ENCODE data around the gene ODAD4.
"Not testable (repeated sequence)": the region's sequence is repeated elsewhere in the genome, so short reads cannot be mapped to it uniquely, and the experiment has no call there.

ODAD4 gene

DNA sequence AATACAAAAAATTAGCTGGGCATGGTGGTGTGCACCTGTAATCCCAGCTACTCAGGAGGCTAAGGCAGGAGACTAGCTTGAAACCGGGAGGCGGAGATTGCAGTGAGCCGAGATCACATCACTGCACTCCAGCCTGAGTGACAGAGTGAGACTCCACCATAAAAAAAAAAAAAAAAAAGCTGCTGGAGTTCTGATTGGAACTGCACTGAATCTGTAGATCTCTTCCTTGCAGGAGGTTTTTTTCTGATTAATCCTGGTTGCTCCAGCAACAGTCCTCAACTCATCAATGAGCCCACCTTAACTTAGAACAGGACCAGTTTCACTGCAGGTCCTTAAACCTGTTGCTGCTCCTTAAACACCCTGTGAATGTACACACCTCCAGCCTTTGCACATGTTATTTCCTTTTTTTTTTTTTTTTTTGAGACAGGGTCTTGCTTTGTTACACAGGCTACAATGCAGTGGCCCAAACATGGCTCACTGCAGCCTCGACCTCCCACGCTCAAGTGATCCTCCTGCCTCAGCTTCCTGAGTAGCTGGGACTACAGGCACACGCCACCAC lies 1.6 kb upstream of the ODAD4 start:
- H3K4me1 ChIP-seq (ENCODE audit: control insufficient read depth, insufficient read depth, low read length): peaks cover 9% of the 10 kb centered on the region; the same call in 1 of the 2 replicates
- no peaks in the 10 kb centered on the region for H3K27me3 ChIP-seq (ENCODE audit: control insufficient read depth, insufficient read depth, low read length)
- H3K9me3 ChIP-seq (ENCODE audit: control insufficient read depth, insufficient read depth, low read depth, low read length): no peaks in the 10 kb centered on the region
- no peaks in the 10 kb centered on the region for H3K36me3 ChIP-seq (ENCODE audit: control insufficient read depth, insufficient read depth, low read length)
- no peak overlapping the region for H3K27ac ChIP-seq (ENCODE audit: low read depth, low read length)
- no peak overlapping the region for H3K9ac ChIP-seq (ENCODE audit: low read length)
- H3K4me3 ChIP-seq (ENCODE audit: low read depth, low read length): 0 out of 2 replicates have a peak overlapping the region, but pooled peaks have one; percentile 68

DNA sequence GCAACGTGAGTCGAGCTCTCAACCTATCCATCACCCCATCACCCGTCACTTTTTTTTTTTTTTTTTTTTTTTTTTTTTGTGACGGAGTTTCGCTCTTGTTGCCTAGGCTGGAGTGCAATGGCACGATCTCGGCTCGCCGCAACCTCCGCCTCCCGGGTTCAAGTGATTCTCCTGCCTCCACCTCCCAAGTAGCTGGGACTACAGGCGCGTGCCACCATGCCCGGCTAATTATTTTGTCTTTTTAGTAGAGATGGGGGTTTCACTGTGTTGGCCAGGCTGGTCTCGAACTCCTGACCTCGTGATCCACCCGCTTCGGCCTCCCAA lies 378 bp downstream of the ODAD4 start:
- not testable (repeated sequence) for H3K27me3 ChIP-seq (ENCODE audit: control insufficient read depth, insufficient read depth, low read length); H3K27ac ChIP-seq (ENCODE audit: low read depth, low read length); H3K4me1 ChIP-seq (ENCODE audit: control insufficient read depth, insufficient read depth, low read length); H3K36me3 ChIP-seq (ENCODE audit: control insufficient read depth, insufficient read depth, low read length); H3K9me3 ChIP-seq (ENCODE audit: control insufficient read depth, insufficient read depth, low read depth, low read length)
- peak overlapping the region; percentile 68 for H3K4me3 ChIP-seq (ENCODE audit: low read depth, low read length)
- peak overlapping the region; percentile 63 for H3K9ac ChIP-seq (ENCODE audit: low read length)

DNA sequence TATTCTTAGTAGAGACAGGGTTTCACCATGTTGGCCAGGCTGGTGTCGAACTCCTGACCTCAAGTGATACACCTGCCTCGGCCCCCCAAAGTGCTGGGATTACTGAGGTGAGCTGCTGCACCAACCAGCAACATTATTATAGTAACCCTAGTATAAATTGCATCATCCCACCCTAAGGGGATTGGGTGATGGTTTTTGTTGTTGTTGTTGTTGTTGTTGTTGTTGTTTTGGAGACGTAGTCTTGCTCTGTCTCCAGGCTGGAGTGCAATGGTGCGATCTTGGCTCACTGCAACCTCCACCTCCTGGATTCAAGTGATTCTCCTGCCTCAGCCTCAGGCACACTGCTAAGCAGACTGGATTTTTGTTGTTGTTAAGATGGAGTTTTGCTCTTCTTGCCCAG lies 1.3 kb downstream of the ODAD4 start:
- H3K4me1 ChIP-seq (ENCODE audit: control insufficient read depth, insufficient read depth, low read length); H3K4me3 ChIP-seq (ENCODE audit: low read depth, low read length); H3K27me3 ChIP-seq (ENCODE audit: control insufficient read depth, insufficient read depth, low read length); H3K9me3 ChIP-seq (ENCODE audit: control insufficient read depth, insufficient read depth, low read depth, low read length); H3K9ac ChIP-seq (ENCODE audit: low read length); H3K27ac ChIP-seq (ENCODE audit: low read depth, low read length); H3K36me3 ChIP-seq (ENCODE audit: control insufficient read depth, insufficient read depth, low read length): not testable (repeated sequence)

DNA sequence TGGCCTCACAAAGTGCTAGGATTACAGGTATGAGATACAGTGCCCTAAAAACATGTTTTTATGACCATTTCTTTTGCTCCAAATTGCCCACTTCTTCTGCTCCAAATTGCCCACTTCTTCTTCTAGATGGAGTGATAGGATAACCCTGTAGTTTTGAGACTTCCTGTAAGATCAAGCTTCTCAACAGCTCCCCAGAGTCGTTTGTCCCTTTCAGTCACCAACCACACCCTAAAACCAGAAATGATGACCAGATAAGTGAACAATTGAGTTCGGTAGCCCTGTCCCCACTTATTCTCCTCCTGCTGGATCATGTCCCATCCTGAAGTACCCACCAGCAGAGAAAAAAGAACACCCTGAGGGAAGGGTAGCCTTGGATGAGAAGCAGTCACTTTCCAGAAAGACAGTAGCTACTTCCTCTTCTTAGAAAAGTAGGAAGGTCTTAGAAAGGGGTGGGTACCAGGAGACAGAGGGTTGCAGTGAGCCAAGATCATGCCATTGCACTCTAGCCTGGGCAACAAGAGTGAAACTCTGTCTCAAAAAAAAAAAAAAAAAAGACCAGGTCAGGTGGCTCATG lies 2.5 kb downstream of the ODAD4 start:
- Histone ChIP-seq H3K9me3 (ENCODE audit: control insufficient read depth, insufficient read depth, low read depth, low read length) (no peaks in the 10 kb centered on the region), H3K27me3 (ENCODE audit: control insufficient read depth, insufficient read depth, low read length) (no peaks in the 10 kb centered on the region), H3K36me3 (ENCODE audit: control insufficient read depth, insufficient read depth, low read length) (no peaks in the 10 kb centered on the region), H3K9ac (ENCODE audit: low read length) (no peak overlapping the region), H3K27ac (ENCODE audit: low read depth, low read length) (no peak overlapping the region), H3K4me3 (ENCODE audit: low read depth, low read length) (no peak overlapping the region), H3K4me1 (ENCODE audit: control insufficient read depth, insufficient read depth, low read length) (peaks cover 9% of the 10 kb centered on the region; the same call in 1 of the 2 replicates)

DNA sequence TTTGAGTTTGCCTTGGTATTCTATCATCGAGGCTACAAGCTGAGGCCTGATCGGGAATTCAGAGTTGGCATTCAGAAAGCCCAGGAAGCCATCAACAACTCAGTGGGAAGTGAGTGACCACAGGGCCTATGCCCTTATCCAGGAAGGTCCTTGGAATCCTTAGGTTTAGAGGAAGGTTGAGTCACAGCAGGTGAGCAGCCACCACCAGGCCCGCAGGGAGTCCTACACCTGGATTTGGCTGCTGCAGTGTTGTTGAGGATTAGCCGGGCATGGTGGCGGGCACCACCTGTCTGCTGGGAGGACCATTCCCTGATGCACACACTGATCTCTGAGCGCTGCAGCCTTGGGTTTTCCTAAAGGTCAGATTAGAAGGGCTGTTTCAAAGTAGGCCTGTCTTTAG lies 5.2 kb downstream of the ODAD4 start:
- Histone ChIP-seq H3K4me1 (ENCODE audit: control insufficient read depth, insufficient read depth, low read length) (peaks cover 6% of the 10 kb centered on the region; the same call in 1 of the 2 replicates), H3K4me3 (ENCODE audit: low read depth, low read length) (no peak overlapping the region), H3K27ac (ENCODE audit: low read depth, low read length) (no peak overlapping the region), H3K9me3 (ENCODE audit: control insufficient read depth, insufficient read depth, low read depth, low read length) (no peaks in the 10 kb centered on the region), H3K36me3 (ENCODE audit: control insufficient read depth, insufficient read depth, low read length) (no peaks in the 10 kb centered on the region), H3K27me3 (ENCODE audit: control insufficient read depth, insufficient read depth, low read length) (no peaks in the 10 kb centered on the region), H3K9ac (ENCODE audit: low read length) (no peak overlapping the region)

DNA sequence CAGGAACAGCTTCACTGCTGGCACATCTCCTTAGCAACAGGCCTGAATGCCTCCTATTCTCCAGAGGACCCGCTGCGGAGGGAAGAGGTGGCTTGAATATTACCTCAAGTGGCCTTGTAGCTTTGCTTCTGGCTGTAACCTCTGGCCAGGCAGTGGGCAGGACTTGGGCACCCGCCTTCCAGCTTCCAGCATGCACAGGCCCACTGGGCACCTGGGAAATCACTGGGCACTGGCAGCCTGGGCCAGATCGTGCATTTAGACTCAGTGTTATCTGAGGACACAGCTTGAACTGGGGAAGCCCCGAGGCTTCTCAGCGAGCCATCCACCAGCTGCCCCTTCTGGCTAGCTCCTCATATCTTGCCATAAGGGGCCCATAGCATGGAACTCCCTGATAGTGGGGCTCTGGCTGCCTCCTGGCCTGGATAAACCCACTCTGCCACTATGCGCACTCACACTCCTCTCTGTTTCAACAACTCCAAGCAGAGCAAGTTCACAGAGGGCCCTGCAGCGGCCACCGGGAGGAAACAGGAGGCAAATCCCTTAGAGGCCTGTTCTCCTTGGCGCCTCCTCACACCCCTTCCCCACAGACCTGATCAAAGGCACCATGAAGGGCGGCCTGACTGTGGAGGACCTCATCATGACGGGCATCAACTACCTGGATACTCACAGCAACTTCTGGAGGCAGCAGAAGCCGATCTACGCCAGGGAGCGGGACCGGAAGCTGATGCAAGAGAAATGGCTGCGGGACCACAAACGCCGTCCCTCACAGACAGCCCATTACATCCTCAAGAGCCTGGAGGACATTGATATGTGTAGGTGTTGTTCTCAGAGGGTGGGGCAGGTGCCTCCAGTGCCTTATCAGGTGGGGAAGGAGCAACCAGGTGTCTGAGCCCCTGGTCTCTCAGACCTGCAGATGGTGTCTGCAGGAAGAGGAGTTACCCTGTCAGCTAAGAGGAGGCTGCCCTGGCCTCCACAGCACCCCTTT lies 7.8 kb downstream of the ODAD4 start:
- Histone ChIP-seq H3K27ac (ENCODE audit: low read depth, low read length) (no peak overlapping the region), H3K9me3 (ENCODE audit: control insufficient read depth, insufficient read depth, low read depth, low read length) (no peaks in the 10 kb centered on the region), H3K4me3 (ENCODE audit: low read depth, low read length) (no peak overlapping the region), H3K9ac (ENCODE audit: low read length) (no peak overlapping the region), H3K27me3 (ENCODE audit: control insufficient read depth, insufficient read depth, low read length) (no peaks in the 10 kb centered on the region), H3K36me3 (ENCODE audit: control insufficient read depth, insufficient read depth, low read length) (no peaks in the 10 kb centered on the region), H3K4me1 (ENCODE audit: control insufficient read depth, insufficient read depth, low read length) (no peaks in the 10 kb centered on the region; the same call in 1 of the 2 replicates)

DNA sequence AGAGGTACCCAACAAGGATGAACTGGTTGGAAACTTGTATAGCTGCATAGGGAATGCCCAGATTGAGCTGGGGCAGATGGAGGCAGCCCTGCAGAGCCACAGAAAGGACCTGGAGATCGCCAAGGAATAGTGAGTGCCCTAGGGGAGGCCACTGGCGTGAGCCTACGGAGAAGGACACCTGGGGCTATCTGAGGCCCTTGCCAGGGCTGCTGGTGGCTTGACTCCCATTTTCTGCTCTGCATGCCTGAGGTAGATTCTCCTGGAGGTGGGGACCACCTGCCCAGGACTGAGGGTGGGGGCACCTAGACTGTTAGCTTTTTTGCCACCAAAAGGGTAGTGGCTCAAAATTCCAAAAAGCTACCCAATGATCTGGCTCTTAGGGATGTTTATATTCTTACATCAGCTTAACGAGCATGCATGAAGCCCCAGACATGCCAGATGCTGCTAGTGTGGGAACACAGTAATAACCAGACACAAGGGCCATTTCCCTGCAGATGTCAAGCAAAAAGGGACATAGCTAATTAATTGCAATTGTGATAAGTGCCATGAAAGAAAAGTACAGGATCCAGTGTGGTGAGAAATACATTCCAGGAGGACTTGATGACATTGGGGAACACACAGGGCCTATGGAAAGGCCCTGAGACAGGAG lies 8.8 kb downstream of the ODAD4 start:
- no peak overlapping the region for H3K4me3 ChIP-seq (ENCODE audit: low read depth, low read length)
- H3K27ac ChIP-seq (ENCODE audit: low read depth, low read length): no peak overlapping the region
- H3K4me1 ChIP-seq (ENCODE audit: control insufficient read depth, insufficient read depth, low read length): no peaks in the 10 kb centered on the region; the same call in 1 of the 2 replicates
- H3K27me3 ChIP-seq (ENCODE audit: control insufficient read depth, insufficient read depth, low read length): no peaks in the 10 kb centered on the region
- H3K9ac ChIP-seq (ENCODE audit: low read length): no peak overlapping the region
- H3K36me3 ChIP-seq (ENCODE audit: control insufficient read depth, insufficient read depth, low read length): no peaks in the 10 kb centered on the region
- no peaks in the 10 kb centered on the region for H3K9me3 ChIP-seq (ENCODE audit: control insufficient read depth, insufficient read depth, low read depth, low read length)

DNA sequence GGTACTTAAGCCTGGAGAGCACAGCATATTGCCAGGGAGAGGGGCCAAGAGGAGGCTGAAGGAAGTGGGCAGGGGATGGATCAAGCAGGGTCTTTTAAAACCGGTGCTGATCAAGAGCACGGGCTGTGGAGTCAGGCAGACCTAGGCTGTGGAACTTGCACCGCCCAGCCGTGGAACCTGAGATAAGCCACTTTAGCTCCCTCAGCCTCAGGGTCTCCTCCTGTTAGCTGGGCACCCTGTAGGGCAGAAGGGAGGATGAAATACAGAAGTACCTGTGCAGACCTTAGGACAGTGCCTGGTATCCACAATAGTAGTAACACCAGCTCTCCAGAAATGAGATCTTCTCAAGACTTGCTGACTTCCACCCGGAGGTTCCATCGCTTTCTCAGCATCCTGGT lies 9.3 kb downstream of the ODAD4 start:
- no peaks in the 10 kb centered on the region for H3K9me3 ChIP-seq (ENCODE audit: control insufficient read depth, insufficient read depth, low read depth, low read length)
- no peak overlapping the region for H3K27ac ChIP-seq (ENCODE audit: low read depth, low read length)

DNA sequence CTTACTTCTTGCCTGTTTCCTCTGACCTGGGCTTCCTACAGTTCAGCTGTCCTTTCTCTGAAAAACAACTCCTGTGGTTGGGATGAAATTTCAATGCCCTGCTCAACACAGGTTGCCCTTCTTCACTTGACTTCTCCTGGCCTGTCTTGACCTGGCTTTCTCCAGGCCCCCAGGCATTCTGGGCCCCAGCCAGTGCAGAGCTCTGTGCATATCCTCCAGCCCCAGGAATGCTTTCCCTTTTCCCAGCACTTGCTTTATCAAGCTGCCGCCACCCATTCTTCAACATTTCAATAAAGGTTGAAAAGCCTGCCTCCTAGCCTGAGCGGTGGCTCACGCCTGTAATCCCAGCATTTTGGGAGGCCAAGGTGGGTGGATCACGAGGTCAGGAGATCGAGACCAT lies 10.8 kb downstream of the ODAD4 start:
- Histone ChIP-seq H3K4me1 (ENCODE audit: control insufficient read depth, insufficient read depth, low read length) (no peaks in the 10 kb centered on the region), H3K9me3 (ENCODE audit: control insufficient read depth, insufficient read depth, low read depth, low read length) (no peaks in the 10 kb centered on the region), H3K27me3 (ENCODE audit: control insufficient read depth, insufficient read depth, low read length) (no peaks in the 10 kb centered on the region), H3K27ac (ENCODE audit: low read depth, low read length) (no peak overlapping the region), H3K4me3 (ENCODE audit: low read depth, low read length) (no peak overlapping the region), H3K36me3 (ENCODE audit: control insufficient read depth, insufficient read depth, low read length) (no peaks in the 10 kb centered on the region), H3K9ac (ENCODE audit: low read length) (no peak overlapping the region)

More for the DNA sequence above, 9.3 kb downstream of the ODAD4 start:
- H3K4me1 ChIP-seq (ENCODE audit: control insufficient read depth, insufficient read depth, low read length): no peaks in the 10 kb centered on the region; the same call in 1 of the 2 replicates
- no peak overlapping the region for H3K9ac ChIP-seq (ENCODE audit: low read length)
- H3K4me3 ChIP-seq (ENCODE audit: low read depth, low read length): no peak overlapping the region
- H3K27me3 ChIP-seq (ENCODE audit: control insufficient read depth, insufficient read depth, low read length): no peaks in the 10 kb centered on the region
- no peaks in the 10 kb centered on the region for H3K36me3 ChIP-seq (ENCODE audit: control insufficient read depth, insufficient read depth, low read length)

DNA sequence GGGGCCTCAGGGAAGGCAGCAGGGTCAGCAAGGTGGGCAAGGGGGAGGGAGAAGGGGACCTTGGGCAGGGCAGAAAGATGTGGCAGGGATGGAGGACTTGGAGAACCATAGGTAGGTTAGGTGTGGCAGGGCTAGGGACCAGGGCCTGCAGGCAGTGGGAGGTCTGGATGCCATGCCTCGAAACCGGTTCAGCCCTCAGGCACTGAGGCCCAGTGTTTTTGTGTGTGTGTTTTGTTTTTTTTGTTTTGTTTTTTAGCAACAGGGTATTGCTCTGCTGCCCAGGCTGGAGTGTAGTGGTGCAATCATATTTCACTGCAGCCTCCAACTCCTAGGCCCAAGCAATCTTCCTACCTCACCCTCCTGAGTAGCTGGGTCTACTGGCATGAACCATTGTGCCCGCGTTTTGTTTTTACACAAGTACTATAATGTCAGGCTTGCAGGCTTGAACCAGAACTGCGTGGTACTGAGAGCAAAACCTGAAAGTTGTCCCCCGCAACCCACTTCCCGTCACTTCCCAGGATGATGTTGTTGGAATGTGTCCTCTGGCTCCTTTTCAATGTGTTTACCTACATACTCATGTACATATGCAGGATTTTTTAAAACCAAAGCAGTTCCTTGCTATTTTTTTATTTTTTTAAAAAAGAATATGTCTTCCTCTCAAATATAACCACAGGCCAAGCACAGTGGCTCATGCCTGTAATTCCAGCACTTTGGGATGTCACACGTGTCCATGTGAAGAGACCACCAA lies 12.4 kb downstream of the ODAD4 start:
- Histone ChIP-seq H3K4me3 (ENCODE audit: low read depth, low read length) (no peak overlapping the region), H3K36me3 (ENCODE audit: control insufficient read depth, insufficient read depth, low read length) (no peaks in the 10 kb centered on the region), H3K27me3 (ENCODE audit: control insufficient read depth, insufficient read depth, low read length) (no peaks in the 10 kb centered on the region), H3K27ac (ENCODE audit: low read depth, low read length) (no peak overlapping the region), H3K4me1 (ENCODE audit: control insufficient read depth, insufficient read depth, low read length) (no peaks in the 10 kb centered on the region), H3K9ac (ENCODE audit: low read length) (no peak overlapping the region), H3K9me3 (ENCODE audit: control insufficient read depth, insufficient read depth, low read depth, low read length) (no peaks in the 10 kb centered on the region)

All from HUES6 (cell line).